Sigmoid colon (tissue), 4 donors: ENCODE data around the gene ADAM10.

ENCODE experiments used
- CTCF ChIP-seq, 4 experiments: fragments of 450-650 bp in 3 of 4; fragments of 200-600 bp in 1 of 4; IDR thresholded peaks; one replicate each; pipeline ENCODE4 v1.5.1; 2016 to 2019; ENCODE audit warnings: antibody characterized with exemption in 4 of 4, mild to moderate bottlenecking in 3 of 4, moderate library complexity in 2 of 4
- EP300 ChIP-seq, 4 donors: sonication (generic); formaldehyde crosslinking; IDR thresholded peaks; one replicate each; pipeline ENCODE4 v1.6.1; 2017; ENCODE audit warnings: antibody characterized with exemption in 4 of 4
- POLR2A ChIP-seq, 2 donors: fragments of 450-650 bp; IDR thresholded peaks; one replicate each; pipeline ENCODE4 v1.6.1; 2016; ENCODE audit warnings: antibody characterized with exemption in 2 of 2, mild to moderate bottlenecking in 2 of 2, moderate library complexity in 2 of 2
- POLR2AphosphoS5 ChIP-seq, 4 donors: sonication (generic); formaldehyde crosslinking; IDR thresholded peaks; one replicate each; pipeline ENCODE4 v1.6.1; 2017; ENCODE audit warnings: antibody characterized with exemption in 4 of 4

- TF ChIP-seq CTCF (IDR thresholded peaks at IDR 0.05) = no peak
- no peak for TF ChIP-seq POLR2A (IDR thresholded peaks at IDR 0.05)
- no peak for TF ChIP-seq POLR2AphosphoS5 (IDR thresholded peaks at IDR 0.05)
- no peak for TF ChIP-seq EP300 (IDR thresholded peaks at IDR 0.05)
Measured at GRCh38 chr15:58701376-58701775, 48.1 kb downstream of the ADAM10 start.
